ENCODE measurements around the gene MAN2A1. TPM values are rescaled to one million over a fixed set of nuclear protein-coding genes. Genes with fewer than 3 reads are reported as not detected.

The MAN2A1 gene
- total RNA-seq, 1 experiment from 2014 or later: 5.5 TPM

DNA sequence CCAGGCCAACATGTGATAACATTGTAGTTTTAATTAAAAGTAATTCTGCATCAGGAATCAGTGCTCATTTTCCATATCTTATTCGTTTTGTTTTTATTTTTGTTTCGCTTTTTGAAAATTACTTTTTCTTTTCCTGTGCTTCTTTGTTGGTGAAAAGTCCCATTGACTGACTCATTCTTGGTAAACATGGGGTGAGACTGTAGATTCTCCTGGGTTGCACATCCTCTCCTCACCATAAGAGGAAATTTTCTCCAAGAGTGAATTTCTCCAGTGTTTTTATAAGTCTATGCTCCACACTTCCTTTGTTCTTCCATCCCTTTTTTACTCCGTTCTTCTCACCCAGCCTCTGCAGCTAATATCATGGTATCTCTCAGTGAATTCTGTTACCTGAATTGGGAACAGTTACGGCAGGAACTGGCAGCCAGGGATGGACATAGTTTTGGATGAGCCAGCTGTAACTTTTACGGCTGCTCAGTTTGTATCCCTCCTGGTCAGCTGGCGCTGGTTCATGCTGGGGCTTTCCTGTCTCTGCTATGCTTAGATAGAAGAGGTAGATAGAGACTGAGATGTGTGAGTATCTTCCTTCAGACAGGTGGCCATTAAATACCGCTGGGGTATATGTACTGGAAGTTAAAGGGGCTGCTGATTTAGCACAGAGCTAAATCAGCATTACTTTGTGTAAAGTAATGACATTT is 80.0 kb downstream of the MAN2A1 start:
- in situ Hi-C loops (cut with HindIII; ENCODE audit: low pct_unique_long_range_greater_than_20kb, low sequenced_read_pairs): no loop called here
- DNase-seq (ENCODE audit: low read depth): no peak

- in situ Hi-C loops (cut with HindIII; ENCODE audit: low pct_unique_long_range_greater_than_20kb, low sequenced_read_pairs): no loop called here
- no peak for DNase-seq (ENCODE audit: low read depth)
Observed at GRCh38 chr5:109775130-109775529, 85.4 kb downstream of the MAN2A1 start.

GRCh38 chr5:109779036-109779735 is 89.5 kb downstream of the MAN2A1 start:
- in situ Hi-C loops (cut with HindIII; ENCODE audit: low pct_unique_long_range_greater_than_20kb, low sequenced_read_pairs): no loop called here

DNA sequence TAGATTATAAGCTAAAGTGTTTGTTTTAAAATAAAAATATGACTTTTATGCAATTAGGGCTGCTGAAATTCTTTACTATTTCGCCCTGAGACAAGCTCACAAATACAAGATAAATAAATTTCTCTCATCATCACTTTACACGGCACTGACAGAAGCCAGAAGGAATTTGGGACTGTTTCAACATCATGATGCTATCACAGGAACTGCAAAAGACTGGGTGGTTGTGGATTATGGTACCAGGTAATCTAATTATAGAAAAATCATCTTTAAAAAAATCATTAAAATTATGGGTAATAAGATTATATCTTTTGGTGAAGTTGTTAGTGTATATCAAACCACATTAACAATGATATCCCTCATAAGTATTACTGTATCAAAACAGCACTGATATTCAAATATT is 95.0 kb downstream of the MAN2A1 start:
- in situ Hi-C loops (cut with HindIII; ENCODE audit: low pct_unique_long_range_greater_than_20kb, low sequenced_read_pairs): no loop called here
- no peak for DNase-seq (ENCODE audit: low read depth)

More at GRCh38 chr5:109779036-109779735, 89.5 kb downstream of the MAN2A1 start:
- no peak for DNase-seq (ENCODE audit: low read depth)

DNA sequence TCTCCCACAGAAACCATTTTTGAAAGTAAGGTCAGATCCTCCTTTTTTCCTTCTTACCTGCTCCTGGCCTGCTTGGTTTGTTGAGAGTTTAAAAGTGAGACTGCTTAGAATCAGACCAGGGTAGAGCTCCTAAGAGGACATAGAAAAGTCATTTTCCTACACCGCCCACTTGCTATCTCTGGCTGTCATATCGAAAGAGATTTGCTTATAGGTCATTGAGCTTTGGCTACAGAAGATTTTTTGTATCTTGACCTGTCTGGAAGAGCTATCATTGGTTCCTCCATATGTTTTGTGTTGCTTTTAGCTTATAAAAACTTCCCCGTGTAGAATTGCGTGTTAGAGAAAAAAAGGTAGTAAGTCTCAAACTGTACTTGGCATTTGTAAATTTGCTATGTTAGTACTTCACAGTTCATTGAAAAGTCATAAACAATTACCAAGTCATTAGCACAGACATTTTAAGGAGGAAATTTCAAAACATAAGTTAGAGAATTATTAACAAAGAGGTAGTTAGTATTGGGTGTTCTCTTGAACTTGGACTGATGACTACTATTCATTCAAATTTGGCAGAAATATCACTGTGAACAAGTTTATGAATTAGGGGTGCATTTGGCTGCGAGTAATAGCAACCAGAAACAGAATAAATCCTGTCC is 96.6 kb downstream of the MAN2A1 start:
- in situ Hi-C loops (cut with HindIII; ENCODE audit: low pct_unique_long_range_greater_than_20kb, low sequenced_read_pairs): no loop called here
- DNase-seq (ENCODE audit: low read depth): no peak

GRCh38 chr5:109788596-109788995 is 98.9 kb downstream of the MAN2A1 start:
- DNase-seq (ENCODE audit: low read depth): no peak
- in situ Hi-C loops (cut with HindIII; ENCODE audit: low pct_unique_long_range_greater_than_20kb, low sequenced_read_pairs): no loop called here

GRCh38 chr5:109792613-109793012 is 102.9 kb downstream of the MAN2A1 start:
- DNase-seq (ENCODE audit: low read depth): no peak
- in situ Hi-C loops (cut with HindIII; ENCODE audit: low pct_unique_long_range_greater_than_20kb, low sequenced_read_pairs): no loop called here

GRCh38 chr5:109803854-109804253 is 114.1 kb downstream of the MAN2A1 start:
- in situ Hi-C loops (cut with HindIII; ENCODE audit: low pct_unique_long_range_greater_than_20kb, low sequenced_read_pairs): no loop called here
- DNase-seq (ENCODE audit: low read depth): peak; percentile 31

- in situ Hi-C loops (cut with HindIII; ENCODE audit: low pct_unique_long_range_greater_than_20kb, low sequenced_read_pairs): no loop called here
- peak; percentile 22 for DNase-seq (ENCODE audit: low read depth)
Observed at GRCh38 chr5:109805472-109805871, 115.7 kb downstream of the MAN2A1 start.

DNA sequence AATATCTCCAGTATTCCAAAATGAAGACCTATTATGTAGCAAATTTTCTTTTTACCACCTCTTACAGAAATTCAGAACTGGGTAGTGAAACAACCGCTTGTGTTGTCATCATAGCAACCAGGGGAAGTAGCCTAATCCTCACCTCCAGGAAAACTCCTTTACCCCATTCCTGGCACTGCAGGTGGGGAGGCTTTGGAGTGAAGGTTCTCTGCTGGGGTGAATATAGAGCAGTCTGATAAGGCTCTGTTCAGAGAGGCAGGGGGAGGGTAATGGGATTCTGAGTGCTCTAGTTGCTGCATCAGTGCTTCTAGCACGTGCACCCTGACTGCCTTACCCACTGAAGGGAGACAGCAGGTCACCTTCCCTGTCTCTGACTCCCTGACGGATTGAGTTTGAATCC is 116.2 kb downstream of the MAN2A1 start:
- in situ Hi-C loops (cut with HindIII; ENCODE audit: low pct_unique_long_range_greater_than_20kb, low sequenced_read_pairs): no loop called here
- DNase-seq (ENCODE audit: low read depth): peak; percentile 30

- no peak for DNase-seq (ENCODE audit: low read depth)
- in situ Hi-C loops (cut with HindIII; ENCODE audit: low pct_unique_long_range_greater_than_20kb, low sequenced_read_pairs): no loop called here
Observed at GRCh38 chr5:109812698-109813097, 123.0 kb downstream of the MAN2A1 start.

- DNase-seq (ENCODE audit: low read depth): no peak
- in situ Hi-C loops (cut with HindIII; ENCODE audit: low pct_unique_long_range_greater_than_20kb, low sequenced_read_pairs): no loop called here
Observed at GRCh38 chr5:109816732-109817131, 127.0 kb downstream of the MAN2A1 start.

- in situ Hi-C loops (cut with HindIII; ENCODE audit: low pct_unique_long_range_greater_than_20kb, low sequenced_read_pairs): no loop called here
Observed at GRCh38 chr5:109819878-109820277, 130.2 kb downstream of the MAN2A1 start.

DNA sequence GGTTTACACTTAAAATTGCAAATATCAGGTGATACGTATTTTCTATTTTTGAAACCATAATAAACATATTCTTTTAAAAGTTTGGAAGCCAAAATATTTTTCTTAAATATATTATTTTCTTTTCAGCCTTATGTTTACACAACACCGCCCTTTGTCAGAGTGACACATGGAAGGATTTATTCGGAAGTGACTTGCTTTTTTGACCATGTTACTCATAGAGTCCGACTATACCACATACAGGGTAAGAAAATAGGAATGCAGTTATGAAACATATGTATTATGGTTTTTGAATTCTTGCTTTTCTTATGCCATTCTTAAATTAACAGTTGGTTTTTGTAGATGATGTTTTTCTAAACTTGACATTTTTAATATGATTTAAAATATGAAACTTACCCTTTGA is 133.9 kb downstream of the MAN2A1 start:
- in situ Hi-C loops (cut with HindIII; ENCODE audit: low pct_unique_long_range_greater_than_20kb, low sequenced_read_pairs): no loop called here
- DNase-seq (ENCODE audit: low read depth): no peak

More at GRCh38 chr5:109819878-109820277, 130.2 kb downstream of the MAN2A1 start:
- no peak for DNase-seq (ENCODE audit: low read depth)

- in situ Hi-C loops (cut with HindIII; ENCODE audit: low pct_unique_long_range_greater_than_20kb, low sequenced_read_pairs): no loop called here
- no peak for DNase-seq (ENCODE audit: low read depth)
Observed at GRCh38 chr5:109825450-109825849, 135.7 kb downstream of the MAN2A1 start.

DNA sequence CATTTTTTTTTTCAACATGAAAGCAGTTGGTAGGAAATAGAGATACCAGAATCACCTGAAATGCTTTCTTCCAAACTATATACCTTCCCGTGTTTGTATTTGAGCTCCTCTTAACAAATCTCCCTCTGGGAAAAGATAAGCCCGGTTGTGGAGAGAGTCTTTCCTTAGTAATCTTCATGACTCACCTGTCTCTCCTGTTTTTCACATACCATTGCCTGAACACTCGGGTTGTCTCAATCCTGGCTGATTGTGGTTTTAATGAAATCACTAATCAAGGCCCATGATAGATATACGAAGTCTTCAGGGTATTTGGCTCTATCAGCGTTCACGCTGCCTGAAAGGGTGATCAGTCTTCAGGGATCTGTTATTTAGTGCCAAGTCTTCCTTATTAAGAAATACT is 136.7 kb downstream of the MAN2A1 start:
- in situ Hi-C loops (cut with HindIII; ENCODE audit: low pct_unique_long_range_greater_than_20kb, low sequenced_read_pairs): no loop called here
- no peak for DNase-seq (ENCODE audit: low read depth)

- no peak for DNase-seq (ENCODE audit: low read depth)
- in situ Hi-C loops (cut with HindIII; ENCODE audit: low pct_unique_long_range_greater_than_20kb, low sequenced_read_pairs): no loop called here
Observed at GRCh38 chr5:109829331-109829730, 139.6 kb downstream of the MAN2A1 start.

GRCh38 chr5:109830955-109831502 is 141.3 kb downstream of the MAN2A1 start:
- DNase-seq (ENCODE audit: low read depth): no peak
- in situ Hi-C loops (cut with HindIII; ENCODE audit: low pct_unique_long_range_greater_than_20kb, low sequenced_read_pairs): no loop called here
